HepG2 (cell line): Measurements from ENCODE around the gene DTYMK. TPM values are rescaled to one million over a fixed set of nuclear protein-coding genes. Genes with fewer than 3 reads are reported as not detected.

Experiments
- ATAC-seq: fragments of 200-7000 bp; cut with Tn5 transposase; 3 replicates; pipeline ENCODE4 v1.9.1; 2020; ENCODE audit warnings: mild to moderate bottlenecking, moderate library complexity
- BruUV-seq: library from RNA; stranded (reverse); fragments of 400-500 nt; replicated peaks from 2 replicates; lab custom pipeline; 2021; lab: Mats Ljungman, UMichigan
- CTCF ChIA-PET: fragments of 300-600 bp; formaldehyde crosslinking; extraction: SDS; loops from one replicate; lab custom pipeline; 2021; ENCODE audit warnings: low total read pairs, inconsistent platforms, low intra/inter-chr PET ratio; lab: Yijun Ruan, JAX
- POLR2A ChIA-PET: fragments of 350-600 bp; sonication (Branson Sonifier 250); formaldehyde crosslinking; loops from one replicate; lab custom pipeline; 2020; ENCODE audit warnings: antibody characterized with exemption, inconsistent platforms; lab: Yijun Ruan, JAX
- DNase-seq: peaks from one replicate; pipeline ENCODE4 v3.0.0-alpha.2; 2015; ENCODE audit warnings: low spot score
- FAIRE-seq: peaks from 3 replicates; lab custom pipeline; 2011; peaks lifted over from hg19 to GRCh38; lab: Jason Lieb, UNC
- H2AFZ ChIP-seq: one replicate; pipeline ENCODE4 v1.6.1; 2011; ENCODE audit warnings: low read length, inconsistent platforms
- H3K27ac ChIP-seq: fragments of 300-600 bp; 3 replicates; pipeline ENCODE4 v1.8.0; 2011; ENCODE audit warnings: mixed run types, mild to moderate bottlenecking, mixed read lengths, low read length, inconsistent platforms; ENCODE audit not compliant: insufficient read depth; ENCODE audit errors: extremely low read length
- H3K27me3 ChIP-seq, 2 experiments: fragments of 200-600 bp in 1 of 2; 2 replicates in 1 of 2; 3 replicates in 1 of 2; pipeline versions ENCODE4 v1.6.0 to v1.8.0; 2011; ENCODE audit warnings: low read length in 2 of 2, mild to moderate bottlenecking in 2 of 2, moderate library complexity in 2 of 2, inconsistent platforms in 1 of 2; ENCODE audit not compliant: insufficient read depth in 2 of 2, control insufficient read depth in 1 of 2
- H3K36me3 ChIP-seq, 2 experiments: fragments of 200-600 bp in 1 of 2; replicated peaks in 1 of 2; 2 replicates in 1 of 2; 3 replicates in 1 of 2; pipeline versions ENCODE4 v1.5.1 to v1.8.0; 2011; ENCODE audit warnings: low read length in 2 of 2, inconsistent platforms in 1 of 2; ENCODE audit not compliant: insufficient read depth in 2 of 2, control insufficient read depth in 1 of 2
- H3K4me1 ChIP-seq: 2 replicates; pipeline ENCODE4 v1.5.1; 2012; ENCODE audit warnings: low read length, inconsistent platforms; ENCODE audit not compliant: insufficient read depth
- H3K4me2 ChIP-seq: 2 replicates; pipeline ENCODE4 v1.6.0; 2011; ENCODE audit warnings: low read depth, low read length, inconsistent platforms
- H3K4me3 ChIP-seq, 3 experiments: fragments of 200-600 bp in 1 of 3; sonication (generic), shearing (Covaris generic) in 1 of 3; replicated peaks in 1 of 3; 2 replicates each; pipeline ENCODE4 v1.5.1; 2011 to 2016; ENCODE audit warnings: low read length in 3 of 3, inconsistent platforms in 2 of 3, low read depth in 2 of 3, mild to moderate bottlenecking in 2 of 3, control low read depth in 1 of 3, mixed read lengths in 1 of 3; ENCODE audit not compliant: insufficient read depth in 1 of 3
- H3K79me2 ChIP-seq: one replicate; pipeline ENCODE4 v1.6.1; 2011; ENCODE audit warnings: low read length, inconsistent platforms; ENCODE audit not compliant: insufficient read depth
- H3K9ac ChIP-seq: 2 replicates; pipeline ENCODE4 v1.6.0; 2011; ENCODE audit warnings: mild to moderate bottlenecking, low read depth, low read length, inconsistent platforms; ENCODE audit not compliant: insufficient read depth
- H3K9me3 ChIP-seq: 2 replicates; pipeline ENCODE4 v1.5.1; 2012; ENCODE audit warnings: mild to moderate bottlenecking, low read length
- H4K20me1 ChIP-seq: 2 replicates; pipeline ENCODE4 v1.6.0; 2011; ENCODE audit warnings: inconsistent platforms, mild to moderate bottlenecking, low read length, moderate library complexity; ENCODE audit not compliant: insufficient read depth
- GLI4 ChIP-seq: sonication (generic); formaldehyde crosslinking; IDR thresholded peaks from 2 replicates; pipeline ENCODE4 v1.5.1; 2020; ENCODE audit warnings: missing genetic modification reagents, mild to moderate bottlenecking, moderate library complexity, borderline replicate concordance
- KDM2A ChIP-seq: sonication (generic); formaldehyde crosslinking; IDR thresholded peaks from 2 replicates; pipeline ENCODE4 v1.4.0; 2020; ENCODE audit warnings: low read depth, missing genetic modification reagents, borderline replicate concordance
- MED13 ChIP-seq: sonication (generic); formaldehyde crosslinking; IDR thresholded peaks from 2 replicates; pipeline ENCODE4 v1.5.0; 2020; ENCODE audit warnings: missing genetic modification reagents
- SP1 ChIP-seq, 2 experiments: fragments of 450-650 bp in 1 of 2; sonication (generic) in 1 of 2; formaldehyde crosslinking in 1 of 2; IDR thresholded peaks; 2 replicates each; pipeline versions ENCODE4 v1.4.0 to v1.6.1; 2016 to 2020; ENCODE audit warnings: missing genetic modification reagents in 1 of 2
- TRIM24 ChIP-seq: sonication (generic); formaldehyde crosslinking; IDR thresholded peaks from 2 replicates; pipeline ENCODE4 v1.8.0; 2022; ENCODE audit warnings: mild to moderate bottlenecking, missing genetic modification reagents
- ZNF263 ChIP-seq: sonication (generic); formaldehyde crosslinking; IDR thresholded peaks from 2 replicates; pipeline ENCODE4 v1.4.0; 2020; ENCODE audit warnings: missing genetic modification reagents
- ZNF746 ChIP-seq: sonication (generic); formaldehyde crosslinking; IDR thresholded peaks from 2 replicates; pipeline ENCODE4 v1.8.0; 2022; ENCODE audit warnings: mild to moderate bottlenecking, missing genetic modification reagents
- WGBS: methylation state at CpG from one replicate; pipeline ENCODE4 v1.1.6; 2017; ENCODE audit warnings: low lambda C conversion rate; 5-methylcytosine and 5-hydroxymethylcytosine counted together
- in situ Hi-C: cut with HindIII; loops from 2 replicates; pipeline ENCODE4 v1.10.0; 2017; ENCODE audit warnings: low pct_unique_long_range_greater_than_20kb; ENCODE audit not compliant: extremely low pct_ligation_motif_present
- intact Hi-C: fragments of 100-400 bp; cut with micrococcal nuclease; formaldehyde crosslinking; loops from one replicate; pipeline ENCODE4 v1.10.0; 2022; ENCODE audit not compliant: unreplicated experiment
- polyA plus RNA-seq, 8 experiments: library from polyadenylated mRNA; depleted of rRNA in 3 of 8; stranded (reverse) in 7 of 8; unstranded in 1 of 8; fragments of >200 nt; fragmentation: Illumina TruSeq in 4 of 8; extraction: Trizol in 4 of 8; gene quantifications; 2 replicates each; pipeline versions ENCODE4 v1.2.1 to v1.2.3, GENCODE V29; 2011 to 2016; ENCODE audit warnings: low read depth in 4 of 8, missing spikeins in 1 of 8, mixed read lengths in 1 of 8; ENCODE audit not compliant: insufficient read depth in 1 of 8
- total RNA-seq, 5 experiments: library from RNA; depleted of rRNA; stranded (reverse); fragments of >200 nt; fragmentation: Illumina TruSeq; extraction: Trizol; gene quantifications; 2 replicates each; pipeline ENCODE4 v1.2.3, GENCODE V29; 2016; ENCODE audit warnings: low read depth in 1 of 5
- TF ChIP-seq, protein P1 (sequence below), 2 experiments: fragments of 450-650 bp in 1 of 2; sonication (generic) in 1 of 2; formaldehyde crosslinking; IDR thresholded peaks; 2 replicates each; pipeline versions ENCODE4 v1.5.0 to v1.8.0; 2020 to 2022; ENCODE audit warnings: mild to moderate bottlenecking in 1 of 2, missing genetic modification reagents in 1 of 2
- TF ChIP-seq, protein P2 (sequence below): sonication (generic); formaldehyde crosslinking; IDR thresholded peaks from 2 replicates; pipeline ENCODE4 v1.4.0; 2020; ENCODE audit warnings: missing genetic modification reagents; ENCODE audit errors: not compliant biosample characterization
- TF ChIP-seq, protein P3 (sequence below): sonication (generic); formaldehyde crosslinking; IDR thresholded peaks from 2 replicates; pipeline ENCODE4 v1.4.0; 2020; ENCODE audit warnings: missing genetic modification reagents, borderline replicate concordance
- TF ChIP-seq, protein P4 (sequence below): IDR thresholded peaks from 2 replicates; pipeline ENCODE4 v1.6.1; 2016; ENCODE audit warnings: mild to moderate bottlenecking, missing biosample characterization, missing genetic modification reagents
- TF ChIP-seq, protein P5 (sequence below): sonication (generic); formaldehyde crosslinking; IDR thresholded peaks from 2 replicates; pipeline ENCODE4 v1.5.0; 2020; ENCODE audit warnings: missing genetic modification reagents
- TF ChIP-seq, protein P6 (sequence below): sonication (generic); formaldehyde crosslinking; IDR thresholded peaks from 2 replicates; pipeline ENCODE4 v1.5.1; 2020; ENCODE audit warnings: mild to moderate bottlenecking, missing genetic modification reagents

DTYMK gene
- total and polyA plus RNA-seq, 2 of the 13 experiments (the other 11 are each of a cell fraction or from before 2014, with no cell fraction given), result 57.5 to 134 TPM

DNA sequence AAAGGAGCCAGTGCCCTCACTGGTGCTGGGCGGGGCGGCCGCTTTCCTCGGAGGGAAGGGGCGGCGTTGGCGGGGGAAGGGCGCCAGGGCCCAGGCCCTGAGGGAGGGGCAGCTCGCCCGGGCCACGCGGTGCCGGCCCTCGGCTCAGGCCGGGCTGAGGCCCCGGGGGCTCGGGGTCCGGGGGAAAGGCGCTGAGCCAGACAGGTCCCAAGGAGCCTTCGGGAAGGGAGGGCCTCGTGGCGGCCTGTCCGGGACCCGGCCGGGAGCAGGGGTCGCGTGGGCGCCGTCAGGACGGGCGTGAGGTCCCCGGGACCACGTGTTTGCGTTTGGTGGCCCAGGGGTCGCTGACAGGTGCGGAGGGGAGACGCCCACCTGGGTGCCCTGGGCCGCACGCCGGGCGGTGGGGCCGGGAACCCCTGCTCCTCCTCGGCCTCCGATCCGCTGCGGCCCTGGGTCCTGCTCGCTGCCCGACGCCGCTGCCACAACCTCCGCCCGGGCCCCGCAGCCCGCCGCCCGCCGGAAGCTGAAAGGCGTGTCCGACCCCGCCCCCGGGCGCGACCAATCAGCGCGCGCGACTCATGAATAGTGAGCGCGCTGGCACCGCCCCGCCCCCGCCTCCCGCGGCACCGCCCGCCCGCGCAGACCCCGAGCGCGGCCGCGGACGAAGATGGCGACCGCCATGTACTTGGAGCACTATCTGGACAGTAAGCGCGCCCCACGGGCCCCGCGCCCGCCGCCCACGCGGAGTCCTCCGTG lies 15.0 kb upstream of the DTYMK start, which contains the start of gene ING5 (continued):
- TF ChIP-seq MED13 (CRISPR knock-in tag) (peak; percentile 82), SP1 (IDR thresholded peaks at IDR 0.05) (no peak), SP1 (CRISPR knock-in tag; IDR thresholded peaks at IDR 0.05) (peak; percentile 90)
- TF ChIP-seq, protein P1, sequence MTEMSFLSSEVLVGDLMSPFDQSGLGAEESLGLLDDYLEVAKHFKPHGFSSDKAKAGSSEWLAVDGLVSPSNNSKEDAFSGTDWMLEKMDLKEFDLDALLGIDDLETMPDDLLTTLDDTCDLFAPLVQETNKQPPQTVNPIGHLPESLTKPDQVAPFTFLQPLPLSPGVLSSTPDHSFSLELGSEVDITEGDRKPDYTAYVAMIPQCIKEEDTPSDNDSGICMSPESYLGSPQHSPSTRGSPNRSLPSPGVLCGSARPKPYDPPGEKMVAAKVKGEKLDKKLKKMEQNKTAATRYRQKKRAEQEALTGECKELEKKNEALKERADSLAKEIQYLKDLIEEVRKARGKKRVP (CRISPR knock-in tag; IDR thresholded peaks at IDR 0.05), result 0 out of 4 replicates have a peak, but pooled peaks of 1 of the 2 experiments have one; percentile 5
- TF ChIP-seq, protein P2, sequence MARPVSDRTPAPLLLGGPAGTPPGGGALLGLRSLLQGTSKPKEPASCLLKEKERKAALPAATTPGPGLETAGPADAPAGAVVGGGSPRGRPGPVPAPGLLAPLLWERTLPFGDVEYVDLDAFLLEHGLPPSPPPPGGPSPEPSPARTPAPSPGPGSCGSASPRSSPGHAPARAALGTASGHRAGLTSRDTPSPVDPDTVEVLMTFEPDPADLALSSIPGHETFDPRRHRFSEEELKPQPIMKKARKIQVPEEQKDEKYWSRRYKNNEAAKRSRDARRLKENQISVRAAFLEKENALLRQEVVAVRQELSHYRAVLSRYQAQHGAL, result peak; percentile 86

DNA sequence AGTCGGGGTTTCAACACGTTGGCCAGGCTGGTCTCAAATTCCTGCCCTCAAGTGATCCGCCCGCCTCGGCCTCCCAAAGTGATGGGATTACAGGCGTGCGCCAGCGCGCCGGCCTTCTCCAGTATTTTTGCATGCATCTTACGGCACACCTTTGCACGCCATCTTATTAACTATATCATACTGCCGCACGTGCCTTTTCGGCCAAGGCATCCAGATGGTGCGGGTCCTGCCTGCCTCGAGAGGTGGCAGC lies 14.5 kb upstream of the DTYMK start:
- 6% methylated on average over 17 of the region's 17 CpGs for WGBS
- Histone ChIP-seq H3K9ac (peak overlapping the region; percentile 100), H3K4me3 (peak overlapping the region; percentile 65 to 81 (median 75)), H2AFZ (no peak overlapping the region), H3K79me2 (peaks cover 25% of the 10 kb centered on the region), H3K36me3 (peaks cover 10 to 15% of the 10 kb centered on the region in 2 experiments), H3K4me1 (peaks cover 35% of the 10 kb centered on the region), H4K20me1 (peaks cover 18% of the 10 kb centered on the region; the same call in 1 of the 2 replicates), H3K27me3 (no peaks in the 10 kb centered on the region), H3K9me3 (peaks cover 5% of the 10 kb centered on the region; the same call in 1 of the 2 replicates), H3K4me2 (peak overlapping the region; percentile 98), H3K27ac (peak overlapping the region; percentile 98)
- ATAC-seq, result no peak
- no peak for FAIRE-seq
- no TSS peak for BruUV-seq
- intact Hi-C loops (loop anchor here (1.0 kb wide), 1 partner anchor 15 kb away; the partner anchor contains the start of gene DTYMK), in situ Hi-C loops (no loop called here)
- ChIA-PET CTCF (no interaction called here), POLR2A (interaction anchor here (0.6 to 7.5 kb wide), 14 partner anchors 11 to 386 kb away, joined by 3 to 234 read pairs (median 7); partner anchors contain the start of genes ATG4B, D2HGDH, DTYMK and NEU4)
- no peak for DNase-seq
- TF ChIP-seq, protein P3, sequence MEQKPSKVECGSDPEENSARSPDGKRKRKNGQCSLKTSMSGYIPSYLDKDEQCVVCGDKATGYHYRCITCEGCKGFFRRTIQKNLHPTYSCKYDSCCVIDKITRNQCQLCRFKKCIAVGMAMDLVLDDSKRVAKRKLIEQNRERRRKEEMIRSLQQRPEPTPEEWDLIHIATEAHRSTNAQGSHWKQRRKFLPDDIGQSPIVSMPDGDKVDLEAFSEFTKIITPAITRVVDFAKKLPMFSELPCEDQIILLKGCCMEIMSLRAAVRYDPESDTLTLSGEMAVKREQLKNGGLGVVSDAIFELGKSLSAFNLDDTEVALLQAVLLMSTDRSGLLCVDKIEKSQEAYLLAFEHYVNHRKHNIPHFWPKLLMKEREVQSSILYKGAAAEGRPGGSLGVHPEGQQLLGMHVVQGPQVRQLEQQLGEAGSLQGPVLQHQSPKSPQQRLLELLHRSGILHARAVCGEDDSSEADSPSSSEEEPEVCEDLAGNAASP (CRISPR knock-in tag), result no peak
- TF ChIP-seq, protein P4, sequence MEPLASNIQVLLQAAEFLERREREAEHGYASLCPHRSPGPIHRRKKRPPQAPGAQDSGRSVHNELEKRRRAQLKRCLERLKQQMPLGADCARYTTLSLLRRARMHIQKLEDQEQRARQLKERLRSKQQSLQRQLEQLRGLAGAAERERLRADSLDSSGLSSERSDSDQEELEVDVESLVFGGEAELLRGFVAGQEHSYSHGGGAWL, result no peak
- TF ChIP-seq ZNF746 (CRISPR knock-in tag) (no peak; the same call in 1 of the 2 replicates), KDM2A (CRISPR knock-in tag) (no peak), GLI4 (CRISPR knock-in tag) (no peak), ZNF263 (CRISPR knock-in tag) (no peak), TRIM24 (CRISPR knock-in tag) (no peak)
- TF ChIP-seq, protein P5, sequence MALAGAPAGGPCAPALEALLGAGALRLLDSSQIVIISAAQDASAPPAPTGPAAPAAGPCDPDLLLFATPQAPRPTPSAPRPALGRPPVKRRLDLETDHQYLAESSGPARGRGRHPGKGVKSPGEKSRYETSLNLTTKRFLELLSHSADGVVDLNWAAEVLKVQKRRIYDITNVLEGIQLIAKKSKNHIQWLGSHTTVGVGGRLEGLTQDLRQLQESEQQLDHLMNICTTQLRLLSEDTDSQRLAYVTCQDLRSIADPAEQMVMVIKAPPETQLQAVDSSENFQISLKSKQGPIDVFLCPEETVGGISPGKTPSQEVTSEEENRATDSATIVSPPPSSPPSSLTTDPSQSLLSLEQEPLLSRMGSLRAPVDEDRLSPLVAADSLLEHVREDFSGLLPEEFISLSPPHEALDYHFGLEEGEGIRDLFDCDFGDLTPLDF (CRISPR knock-in tag), result no peak
- TF ChIP-seq, protein P6, sequence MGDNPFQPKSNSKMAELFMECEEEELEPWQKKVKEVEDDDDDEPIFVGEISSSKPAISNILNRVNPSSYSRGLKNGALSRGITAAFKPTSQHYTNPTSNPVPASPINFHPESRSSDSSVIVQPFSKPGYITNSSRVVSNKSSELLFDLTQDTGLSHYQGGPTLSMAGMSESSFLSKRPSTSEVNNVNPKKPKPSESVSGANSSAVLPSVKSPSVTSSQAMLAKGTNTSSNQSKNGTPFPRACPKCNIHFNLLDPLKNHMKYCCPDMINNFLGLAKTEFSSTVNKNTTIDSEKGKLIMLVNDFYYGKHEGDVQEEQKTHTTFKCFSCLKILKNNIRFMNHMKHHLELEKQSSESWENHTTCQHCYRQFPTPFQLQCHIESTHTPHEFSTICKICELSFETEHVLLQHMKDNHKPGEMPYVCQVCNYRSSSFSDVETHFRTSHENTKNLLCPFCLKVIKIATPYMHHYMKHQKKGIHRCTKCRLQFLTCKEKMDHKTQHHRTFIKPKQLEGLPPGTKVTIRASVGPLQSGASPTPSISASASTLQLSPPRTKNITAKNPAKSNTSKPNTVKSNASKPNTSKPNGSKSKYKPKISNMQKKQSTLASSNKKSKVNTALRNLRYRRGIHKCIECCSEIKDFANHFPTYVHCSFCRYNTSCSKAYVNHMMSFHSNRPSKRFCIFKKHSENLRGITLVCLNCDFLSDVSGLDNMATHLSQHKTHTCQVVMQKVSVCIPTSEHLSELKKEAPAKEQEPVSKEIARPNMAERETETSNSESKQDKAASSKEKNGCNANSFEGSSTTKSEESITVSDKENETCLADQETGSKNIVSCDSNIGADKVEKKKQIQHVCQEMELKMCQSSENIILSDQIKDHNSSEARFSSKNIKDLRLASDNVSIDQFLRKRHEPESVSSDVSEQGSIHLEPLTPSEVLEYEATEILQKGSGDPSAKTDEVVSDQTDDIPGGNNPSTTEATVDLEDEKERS (CRISPR knock-in tag), result no peak
